Endothelial cell of umbilical vein (primary cell): Measurements from ENCODE around the gene HEXA. TPM values are rescaled to one million over a fixed set of nuclear protein-coding genes. Genes with fewer than 3 reads are reported as not detected.
"Not testable (repeated sequence)": the region's sequence is repeated elsewhere in the genome, so short reads cannot be mapped to it uniquely, and the experiment has no call there.

Experiments used
- BruUV-seq: library from RNA; stranded (reverse); fragments of 400-500 nt; replicated peaks from 2 replicates; lab custom pipeline; 2021; lab: Mats Ljungman, UMichigan
- CTCF ChIA-PET: fragments of 300-600, 350-600 bp; sonication (Branson Sonifier 250); formaldehyde crosslinking; loops from one replicate; lab custom pipeline; 2021; ENCODE audit warnings: antibody characterized with exemption, inconsistent platforms; lab: Charles Lee
- POLR2A ChIA-PET: fragments of 300-600, 350-600 bp; sonication (Branson Sonifier 250); formaldehyde crosslinking; loops from one replicate; lab custom pipeline; 2021; ENCODE audit warnings: antibody characterized with exemption, inconsistent platforms; lab: Charles Lee
- DNase-seq: peaks from one replicate; pipeline ENCODE4 v3.0.0-alpha.2; 2011; ENCODE audit warnings: low read depth, low spot score
- FAIRE-seq: peaks from 2 replicates; lab custom pipeline; 2011; peaks lifted over from hg19 to GRCh38; lab: Jason Lieb, UNC
- H2AFZ ChIP-seq: 2 replicates; pipeline ENCODE4 v1.6.0; 2012; ENCODE audit warnings: low read depth, low read length, control low read depth, inconsistent platforms
- H3K27ac ChIP-seq: 2 replicates; pipeline ENCODE4 v1.5.1; 2011; ENCODE audit warnings: low read depth, mild to moderate bottlenecking, control low read depth, low read length, moderate library complexity; ENCODE audit not compliant: insufficient read depth
- H3K27me3 ChIP-seq, 2 experiments: 2 replicates each; pipeline versions ENCODE4 v1.6.0 to v1.6.1; 2011; ENCODE audit warnings: low read length in 2 of 2, mixed read lengths in 1 of 2; ENCODE audit not compliant: control insufficient read depth in 2 of 2, insufficient read depth in 2 of 2
- H3K36me3 ChIP-seq, 2 experiments: 2 replicates in 1 of 2; 3 replicates in 1 of 2; pipeline ENCODE4 v1.5.1; 2011; ENCODE audit warnings: low read length in 2 of 2, mild to moderate bottlenecking in 1 of 2, moderate library complexity in 1 of 2; ENCODE audit not compliant: control insufficient read depth in 2 of 2, insufficient read depth in 2 of 2; ENCODE audit errors: extremely low read depth in 1 of 2
- H3K4me1 ChIP-seq: 3 replicates; pipeline ENCODE4 v1.5.1; 2011; ENCODE audit warnings: mild to moderate bottlenecking, low read length; ENCODE audit not compliant: control insufficient read depth, insufficient read depth; ENCODE audit errors: extremely low read depth
- H3K4me2 ChIP-seq: 2 replicates; pipeline ENCODE4 v1.6.1; 2011; ENCODE audit warnings: low read length, control low read depth, mixed read lengths; ENCODE audit not compliant: insufficient read depth
- H3K4me3 ChIP-seq, 3 experiments: fragments of 200-600 bp in 1 of 3; sonication (generic), shearing (Covaris generic) in 1 of 3; replicated peaks in 1 of 3; 2 replicates each; pipeline ENCODE4 v1.5.1; 2011 to 2016; ENCODE audit warnings: control low read depth in 3 of 3, low read length in 3 of 3, mild to moderate bottlenecking in 2 of 3, inconsistent platforms in 1 of 3, low read depth in 1 of 3, moderate library complexity in 1 of 3; ENCODE audit not compliant: insufficient read depth in 1 of 3
- H3K79me2 ChIP-seq: 2 replicates; pipeline ENCODE4 v1.6.0; 2012; ENCODE audit warnings: low read length, inconsistent platforms; ENCODE audit not compliant: control insufficient read depth, insufficient read depth
- H3K9ac ChIP-seq: replicated peaks from 2 replicates; pipeline ENCODE3; 2011; ENCODE audit warnings: low read length, control low read depth; ENCODE audit not compliant: insufficient read depth; ENCODE audit errors: extremely low read depth
- H3K9me1 ChIP-seq: replicated peaks from 3 replicates; pipeline ENCODE4 v1.6.0; 2011; ENCODE audit warnings: mild to moderate bottlenecking, low read length; ENCODE audit not compliant: control insufficient read depth, insufficient read depth; ENCODE audit errors: extremely low read depth
- H3K9me3 ChIP-seq: replicated peaks from 2 replicates; pipeline ENCODE4 v1.5.1; 2012; ENCODE audit warnings: low read length, inconsistent platforms; ENCODE audit not compliant: control insufficient read depth, insufficient read depth
- H4K20me1 ChIP-seq: replicated peaks from 2 replicates; pipeline ENCODE3; 2011; ENCODE audit warnings: mild to moderate bottlenecking, low read length; ENCODE audit not compliant: control insufficient read depth, insufficient read depth; ENCODE audit errors: extremely low read depth
- CTCF ChIP-seq, 2 donors: IDR thresholded peaks; 1 replicate in 1 of 2; 2 replicates in 1 of 2; pipeline ENCODE4 v1.5.1; 2011; ENCODE audit warnings: low read length in 2 of 2, mild to moderate bottlenecking in 2 of 2, moderate library complexity in 2 of 2, control low read depth in 1 of 2, inconsistent platforms in 1 of 2, low read depth in 1 of 2; ENCODE audit not compliant: insufficient read depth in 1 of 2; ENCODE audit errors: extremely low read depth in 1 of 2
- EZH2 ChIP-seq: IDR thresholded peaks from 2 replicates; pipeline ENCODE4 v1.6.1; 2012; ENCODE audit warnings: borderline replicate concordance, low read depth, mild to moderate bottlenecking, moderate library complexity, low read length, inconsistent platforms; ENCODE audit not compliant: severe bottlenecking
- FOS ChIP-seq: IDR thresholded peaks from 2 replicates; pipeline ENCODE4 v1.6.1; 2011; ENCODE audit warnings: mild to moderate bottlenecking, low read length, moderate library complexity, borderline replicate concordance; ENCODE audit not compliant: insufficient read depth
- GATA2 ChIP-seq: IDR thresholded peaks from 2 replicates; pipeline ENCODE4 v1.7.0; 2011; ENCODE audit warnings: low read depth, mild to moderate bottlenecking, moderate library complexity, mixed read lengths, low read length; ENCODE audit not compliant: insufficient read length, insufficient read depth
- JUN ChIP-seq: IDR thresholded peaks from 2 replicates; pipeline ENCODE4 v1.6.1; 2011; ENCODE audit warnings: borderline replicate concordance, low read depth; ENCODE audit not compliant: insufficient read length, insufficient read depth
- MYC ChIP-seq: IDR thresholded peaks from one replicate; pipeline ENCODE4 v1.6.1; 2011; ENCODE audit warnings: mild to moderate bottlenecking, low read depth, low read length
- POLR2A ChIP-seq: IDR thresholded peaks from 2 replicates; pipeline ENCODE4 v1.6.1; 2012; ENCODE audit warnings: low read depth, mild to moderate bottlenecking, control low read depth, low read length
- POLR2AphosphoS5 ChIP-seq: IDR thresholded peaks from 2 replicates; pipeline ENCODE4 v1.6.1; 2012; ENCODE audit warnings: low read depth, mild to moderate bottlenecking, control low read depth, low read length, moderate library complexity; ENCODE audit not compliant: insufficient read depth
- dilution Hi-C: fragments of 300-500 bp; cut with MboI; formaldehyde crosslinking; loops from one replicate; pipeline ENCODE4 v1.15.0; 2019; ENCODE audit warnings: low sequenced_read_pairs; ENCODE audit not compliant: extremely low pct_ligation_motif_present
- intact Hi-C: fragments of 100-400 bp; cut with micrococcal nuclease; formaldehyde crosslinking; loops from one replicate; pipeline ENCODE4 v1.10.0; 2022
- polyA plus RNA-seq, 4 experiments: library from polyadenylated mRNA; depleted of rRNA in 3 of 4; stranded (reverse) in 3 of 4; unstranded in 1 of 4; fragments of >200 nt; gene quantifications; 2 replicates each; pipeline versions ENCODE4 v1.2.1 to v1.2.3, GENCODE V29; 2011 to 2012; ENCODE audit warnings: missing spikeins in 1 of 4
- total RNA-seq: library from RNA; stranded (reverse); gene quantifications from 2 replicates; pipeline ENCODE4 v1.2.3, GENCODE V29; 2021

HEXA gene
- total and polyA plus RNA-seq, 2 donors (not counting 3 experiments of a cell fraction or from before 2014, with no cell fraction given) = 108 to 212 TPM

DNA sequence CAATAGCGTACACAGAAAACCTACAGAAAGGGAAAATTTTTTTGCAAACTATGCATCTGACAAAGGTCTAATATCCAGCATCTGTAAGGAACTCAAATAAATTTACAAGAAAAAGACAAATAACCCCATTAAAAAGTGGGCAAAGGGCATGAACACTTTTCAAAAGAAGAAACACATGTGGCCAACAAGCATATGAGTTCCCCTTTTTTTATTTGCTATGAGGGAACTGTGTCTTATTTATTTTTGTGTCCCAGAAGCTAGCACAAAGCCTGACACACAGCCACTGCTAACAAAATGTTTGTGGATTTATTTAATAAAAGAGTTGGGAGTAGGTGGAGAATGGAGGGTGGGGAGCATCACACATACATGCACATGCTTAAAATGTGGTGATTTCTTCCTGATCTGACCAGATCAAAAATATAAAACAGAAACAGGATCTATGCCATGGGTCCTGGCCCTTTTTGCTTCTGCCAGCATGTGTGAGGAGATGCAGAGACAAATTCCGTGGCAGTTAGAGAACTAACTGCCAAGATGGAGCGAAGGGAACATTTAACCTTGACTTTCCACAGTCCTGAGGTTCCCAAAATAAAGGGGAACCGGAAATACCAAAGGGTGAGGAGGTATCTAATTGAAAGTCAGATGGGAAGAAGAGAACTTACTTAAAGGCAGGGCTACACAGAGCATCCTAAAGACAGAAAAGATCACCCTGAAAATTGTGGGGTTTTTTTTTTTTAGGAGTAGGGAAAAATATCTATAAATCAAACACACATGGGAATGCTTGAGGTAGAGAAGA lies 22.2 kb upstream of the HEXA start, which contains the start of gene TMEM202:
TSS of gene TMEM202 (plus strand) at position 510 of the 793 bp plus-strand sequence. CDS start at position 532, 22 bp downstream.
- no peak within 1 kb of the TSS for H3K4me2 ChIP-seq
- no peaks in the 10 kb centered on the region for H3K9me3 ChIP-seq
- no peak for DNase-seq
- H3K4me1 ChIP-seq = no peaks in the 10 kb centered on the region
- H3K4me3 ChIP-seq = no peak within 1 kb of the TSS
- H4K20me1 ChIP-seq = no peaks in the 10 kb centered on the region
- H3K79me2 ChIP-seq = no peaks in the 10 kb centered on the region
- H3K27me3 ChIP-seq = peaks cover 4 to 16% of the 10 kb centered on the region in 2 experiments
- no TSS peak for BruUV-seq
- POLR2A ChIA-PET = no interaction called here
- no peak within 1 kb of the TSS for H2AFZ ChIP-seq
- no peak for TF ChIP-seq JUN
- no peak for TF ChIP-seq POLR2AphosphoS5
- no peak for TF ChIP-seq MYC
- TF ChIP-seq GATA2 = no peak
- TF ChIP-seq FOS = no peak
- TF ChIP-seq CTCF (IDR thresholded peaks at IDR 0.05; ENCODE audit: extremely low read depth in 1 of 2, insufficient read depth in 1 of 2, low read depth in 1 of 2, low read length in 2 of 2) = no peak
- TF ChIP-seq POLR2A = no peak
- no peak for TF ChIP-seq EZH2
- no peaks in the 10 kb centered on the region for H3K9me1 ChIP-seq
- no peak for FAIRE-seq
- dilution Hi-C loops = no loop called here
- CTCF ChIA-PET = no interaction called here
- H3K27ac ChIP-seq = no peak within 1 kb of the TSS
- no peaks in the 10 kb centered on the region for H3K36me3 ChIP-seq
- intact Hi-C loops = no loop called here
- no peak within 1 kb of the TSS for H3K9ac ChIP-seq

DNA sequence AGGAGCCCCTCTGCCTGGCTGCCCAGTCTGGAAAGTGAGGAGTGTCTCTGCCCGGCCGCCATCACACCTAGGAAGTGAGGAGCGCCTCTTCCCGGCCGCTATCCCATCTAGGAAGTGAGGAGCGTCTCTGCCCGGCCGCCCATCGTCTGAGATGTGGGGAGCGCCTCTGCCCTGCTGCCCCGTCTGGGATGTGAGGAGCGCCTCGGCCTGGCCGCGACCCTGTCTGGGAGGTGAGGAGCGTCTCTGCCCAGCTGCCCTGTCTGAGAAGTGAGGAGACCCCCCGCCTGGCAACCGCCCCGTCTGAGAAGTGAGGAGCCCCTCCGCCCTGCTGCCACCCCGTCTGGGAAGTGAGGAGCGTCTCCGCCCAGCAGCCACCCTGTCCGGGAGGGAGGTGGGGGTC lies 20.5 kb upstream of the HEXA start:
- H3K4me1 ChIP-seq, H3K36me3 ChIP-seq, H3K4me3 ChIP-seq, POLR2A ChIA-PET, H3K79me2 ChIP-seq, H3K9me1 ChIP-seq, H3K9me3 ChIP-seq, H3K27ac ChIP-seq, BruUV-seq, FAIRE-seq, DNase-seq, intact Hi-C loops, dilution Hi-C loops, H2AFZ ChIP-seq, CTCF ChIA-PET, H3K9ac ChIP-seq, H3K4me2 ChIP-seq, H4K20me1 ChIP-seq: not testable (repeated sequence)
- peaks cover 4 to 11% of the 10 kb centered on the region in 2 experiments for H3K27me3 ChIP-seq
